22Rv1 (cell line): ENCODE results near the gene HDGFL1.
A peak's percentile ranks its signal among the peaks of the same experiment; 100 is the strongest.

Experiments
- H3K27ac ChIP-seq: fragments of 450-650 bp; 2 replicates; pipeline ENCODE4 v1.5.1; 2017
- CTCF ChIP-seq: fragments of 450-650 bp; IDR thresholded peaks from 2 replicates; pipeline ENCODE4 v1.5.1; 2017; ENCODE audit warnings: mild to moderate bottlenecking
- ZFX ChIP-seq: fragments of 450-650 bp; IDR thresholded peaks from 2 replicates; pipeline ENCODE4 v1.6.1; 2017; ENCODE audit warnings: antibody characterized with exemption, borderline replicate concordance

The HDGFL1 gene

DNA sequence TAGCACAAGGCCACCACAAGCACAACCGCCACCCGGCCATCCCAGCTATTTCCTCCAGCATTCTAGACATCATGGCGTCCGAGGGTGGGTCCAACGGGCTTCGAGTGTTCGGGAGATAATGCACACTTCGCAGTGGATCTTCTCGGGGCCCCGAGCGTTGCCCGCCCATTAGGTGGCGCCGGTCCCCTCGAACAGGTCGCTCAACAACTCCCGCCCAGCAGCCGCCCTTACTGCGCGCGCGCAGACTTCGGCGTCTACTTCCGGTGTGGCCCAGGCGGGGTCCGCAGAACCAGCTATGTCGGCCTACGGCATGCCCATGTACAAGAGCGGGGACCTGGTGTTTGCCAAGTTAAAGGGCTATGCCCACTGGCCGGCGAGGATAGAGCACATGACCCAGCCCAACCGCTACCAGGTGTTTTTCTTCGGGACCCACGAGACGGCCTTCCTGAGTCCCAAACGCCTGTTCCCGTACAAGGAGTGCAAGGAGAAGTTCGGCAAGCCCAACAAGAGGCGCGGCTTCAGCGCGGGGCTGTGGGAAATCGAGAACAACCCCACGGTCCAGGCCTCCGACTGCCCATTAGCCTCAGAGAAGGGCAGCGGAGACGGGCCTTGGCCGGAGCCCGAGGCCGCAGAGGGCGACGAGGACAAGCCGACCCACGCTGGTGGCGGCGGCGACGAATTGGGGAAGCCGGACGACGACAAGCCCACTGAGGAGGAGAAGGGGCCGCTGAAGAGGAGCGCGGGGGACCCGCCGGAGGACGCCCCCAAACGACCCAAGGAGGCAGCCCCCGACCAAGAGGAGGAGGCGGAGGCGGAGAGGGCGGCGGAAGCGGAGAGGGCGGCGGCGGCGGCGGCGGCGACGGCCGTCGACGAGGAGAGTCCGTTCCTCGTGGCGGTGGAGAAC, at the start of gene HDGFL1:
Gene HDGFL1, plus strand, starts transcription at position 286 of the 904 bp plus-strand sequence. Its CDS starts 10 bp downstream, at position 296.
- no peak within 1 kb of the TSS for H3K27ac ChIP-seq
- TF ChIP-seq CTCF (no peak), ZFX (no peak)

DNA sequence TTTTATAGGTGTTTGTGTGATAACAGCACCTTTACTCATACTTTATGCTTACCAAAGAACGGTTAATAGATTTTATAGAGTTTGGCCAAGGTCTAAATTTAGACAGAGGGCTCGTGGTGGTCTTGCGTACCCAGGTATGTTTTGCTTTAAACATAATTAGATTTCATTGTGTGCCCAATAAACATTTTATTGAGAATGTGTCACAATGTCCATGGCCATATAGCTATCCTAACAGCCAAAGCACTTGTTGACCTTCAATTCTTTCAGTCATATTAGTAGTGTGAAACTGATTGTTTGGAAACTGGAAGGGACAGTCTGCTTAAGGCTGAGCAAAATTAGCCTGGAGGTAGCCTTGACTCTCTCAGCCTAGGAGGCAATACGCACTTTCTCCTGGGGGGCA, 48.3 kb upstream of the HDGFL1 start:
- TF ChIP-seq CTCF (no peak), ZFX (no peak)

GRCh38 chr6:22526736-22527135, 42.6 kb upstream of the HDGFL1 start:
- H3K27ac ChIP-seq, result no peak overlapping the region
- TF ChIP-seq CTCF (no peak), ZFX (no peak)

More for the DNA sequence above, 48.3 kb upstream of the HDGFL1 start:
- peak overlapping the region; percentile 54 for H3K27ac ChIP-seq

DNA sequence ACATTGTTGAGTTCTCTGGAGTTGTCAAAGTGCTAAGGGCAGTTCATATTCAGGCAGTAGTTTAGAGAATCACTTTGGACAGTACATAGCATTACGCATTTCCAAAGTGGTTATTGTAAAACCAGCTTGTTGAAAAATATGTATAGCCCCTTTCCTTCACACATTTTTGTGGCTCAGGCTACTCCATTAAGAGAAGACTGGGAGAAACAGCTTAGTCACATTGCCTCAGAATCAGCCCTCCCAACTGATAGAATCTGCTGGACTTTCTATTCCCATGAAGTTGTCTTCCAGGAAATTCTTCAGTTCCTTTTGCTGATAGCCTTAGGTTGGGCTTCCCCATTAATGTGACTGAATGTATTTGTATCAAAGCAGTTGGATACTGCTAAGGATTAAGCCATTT, 39.5 kb upstream of the HDGFL1 start:
- no peak overlapping the region for H3K27ac ChIP-seq
- no peak for TF ChIP-seq CTCF
- TF ChIP-seq ZFX, result no peak

- TF ChIP-seq ZFX, result no peak
- TF ChIP-seq CTCF, result no peak
- no peak overlapping the region for H3K27ac ChIP-seq
Observed at GRCh38 chr6:22530506-22530905, 38.9 kb upstream of the HDGFL1 start.

DNA sequence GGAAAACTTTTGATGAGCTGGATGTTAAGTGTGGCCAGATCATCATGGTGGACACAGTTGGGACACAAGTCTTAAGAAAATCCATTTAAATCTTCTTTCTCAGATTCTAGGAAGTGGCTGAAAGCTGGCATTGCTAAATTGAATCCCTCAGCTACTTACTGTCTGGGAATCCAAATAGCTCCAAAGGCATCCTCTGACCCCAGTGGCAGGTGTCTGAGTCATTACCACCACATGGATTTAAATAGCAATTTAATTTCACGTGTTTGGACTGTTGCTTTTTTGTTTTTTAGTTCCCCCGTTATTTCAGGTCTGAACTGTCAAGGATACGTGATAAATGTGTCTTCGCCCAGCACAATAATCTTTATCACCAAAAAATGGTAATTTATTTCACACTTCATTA, 33.2 kb upstream of the HDGFL1 start:
- TF ChIP-seq ZFX (no peak), CTCF (no peak)

DNA sequence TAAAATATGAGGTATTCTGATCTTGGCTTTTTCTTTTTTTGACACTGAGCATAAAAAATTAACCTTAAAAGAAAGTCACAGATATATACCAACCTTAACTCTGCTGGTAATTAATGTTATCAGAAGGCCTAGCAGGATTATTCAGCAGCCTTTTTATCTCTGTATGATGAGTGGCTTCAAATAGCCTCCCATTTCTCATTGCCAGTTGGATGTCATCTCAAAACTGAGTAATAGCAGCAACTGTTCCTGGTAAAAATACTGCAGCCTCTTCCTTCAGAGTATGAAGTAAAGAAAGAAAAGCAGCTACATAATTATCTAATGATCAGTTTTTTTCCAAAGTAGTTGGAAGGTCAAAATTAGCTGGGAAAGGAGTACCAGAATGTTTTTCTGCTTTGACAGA, 24.9 kb upstream of the HDGFL1 start:
- no peak overlapping the region for H3K27ac ChIP-seq
- TF ChIP-seq ZFX (no peak), CTCF (no peak)

More for the DNA sequence above, 33.2 kb upstream of the HDGFL1 start:
- no peak overlapping the region for H3K27ac ChIP-seq
